ENCODE measurements around the gene MAN1A1. TPM values are rescaled to one million over a fixed set of nuclear protein-coding genes. Genes with fewer than 3 reads are reported as not detected.
A peak's percentile ranks its signal among the peaks of the same experiment; 100 is the strongest.

MAN1A1 gene
- polyA plus RNA-seq, 1 experiment, result 1.6 TPM

DNA sequence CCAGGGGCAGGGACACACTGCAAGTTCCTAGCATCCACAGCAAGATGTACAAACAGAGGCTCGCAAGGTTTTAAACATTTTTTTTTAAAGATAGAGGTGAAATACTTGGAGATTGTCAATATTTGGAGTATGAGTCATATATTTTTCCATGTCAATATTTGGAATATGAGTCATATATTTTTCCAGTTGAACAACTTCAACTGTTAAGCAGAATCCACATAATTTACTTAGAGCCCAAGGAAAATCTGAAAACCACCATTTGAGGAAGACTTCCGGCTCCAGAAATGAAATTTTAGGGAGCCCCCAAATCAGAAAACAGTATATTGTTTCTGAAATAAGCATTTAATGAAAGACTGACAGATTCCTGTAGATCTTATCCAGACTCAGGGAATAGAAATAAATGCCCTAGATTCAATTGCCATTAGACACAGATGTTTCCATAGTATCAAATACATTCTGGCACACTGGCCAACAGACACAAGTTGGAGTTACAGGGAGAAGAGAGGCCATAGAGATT, 219.5 kb downstream of the MAN1A1 start:
- TF ChIP-seq, protein P1, sequence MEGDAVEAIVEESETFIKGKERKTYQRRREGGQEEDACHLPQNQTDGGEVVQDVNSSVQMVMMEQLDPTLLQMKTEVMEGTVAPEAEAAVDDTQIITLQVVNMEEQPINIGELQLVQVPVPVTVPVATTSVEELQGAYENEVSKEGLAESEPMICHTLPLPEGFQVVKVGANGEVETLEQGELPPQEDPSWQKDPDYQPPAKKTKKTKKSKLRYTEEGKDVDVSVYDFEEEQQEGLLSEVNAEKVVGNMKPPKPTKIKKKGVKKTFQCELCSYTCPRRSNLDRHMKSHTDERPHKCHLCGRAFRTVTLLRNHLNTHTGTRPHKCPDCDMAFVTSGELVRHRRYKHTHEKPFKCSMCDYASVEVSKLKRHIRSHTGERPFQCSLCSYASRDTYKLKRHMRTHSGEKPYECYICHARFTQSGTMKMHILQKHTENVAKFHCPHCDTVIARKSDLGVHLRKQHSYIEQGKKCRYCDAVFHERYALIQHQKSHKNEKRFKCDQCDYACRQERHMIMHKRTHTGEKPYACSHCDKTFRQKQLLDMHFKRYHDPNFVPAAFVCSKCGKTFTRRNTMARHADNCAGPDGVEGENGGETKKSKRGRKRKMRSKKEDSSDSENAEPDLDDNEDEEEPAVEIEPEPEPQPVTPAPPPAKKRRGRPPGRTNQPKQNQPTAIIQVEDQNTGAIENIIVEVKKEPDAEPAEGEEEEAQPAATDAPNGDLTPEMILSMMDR (IDR thresholded peaks at IDR 0.05; ENCODE audit: insufficient read depth, low read depth, low read length), result no peak
- H3K27me3 ChIP-seq (ENCODE audit: control insufficient read depth, insufficient read depth, low read length), result no peaks in the 10 kb centered on the region
- H3K36me3 ChIP-seq (ENCODE audit: control insufficient read depth, insufficient read depth, low read length), result no peaks in the 10 kb centered on the region
- CTCF ChIA-PET, result interaction anchor here (0.6 to 2.2 kb wide), 16 partner anchors 8 to 1233 kb away, joined by 3 to 14 read pairs (median 5); partner anchors contain the start of gene MCM9
- H3K4me3 ChIP-seq (ENCODE audit: low read depth, low read length), result no peak overlapping the region
- DNase-seq (ENCODE audit: low read depth), result no peak
- POLR2A ChIA-PET, result no interaction called here

DNA sequence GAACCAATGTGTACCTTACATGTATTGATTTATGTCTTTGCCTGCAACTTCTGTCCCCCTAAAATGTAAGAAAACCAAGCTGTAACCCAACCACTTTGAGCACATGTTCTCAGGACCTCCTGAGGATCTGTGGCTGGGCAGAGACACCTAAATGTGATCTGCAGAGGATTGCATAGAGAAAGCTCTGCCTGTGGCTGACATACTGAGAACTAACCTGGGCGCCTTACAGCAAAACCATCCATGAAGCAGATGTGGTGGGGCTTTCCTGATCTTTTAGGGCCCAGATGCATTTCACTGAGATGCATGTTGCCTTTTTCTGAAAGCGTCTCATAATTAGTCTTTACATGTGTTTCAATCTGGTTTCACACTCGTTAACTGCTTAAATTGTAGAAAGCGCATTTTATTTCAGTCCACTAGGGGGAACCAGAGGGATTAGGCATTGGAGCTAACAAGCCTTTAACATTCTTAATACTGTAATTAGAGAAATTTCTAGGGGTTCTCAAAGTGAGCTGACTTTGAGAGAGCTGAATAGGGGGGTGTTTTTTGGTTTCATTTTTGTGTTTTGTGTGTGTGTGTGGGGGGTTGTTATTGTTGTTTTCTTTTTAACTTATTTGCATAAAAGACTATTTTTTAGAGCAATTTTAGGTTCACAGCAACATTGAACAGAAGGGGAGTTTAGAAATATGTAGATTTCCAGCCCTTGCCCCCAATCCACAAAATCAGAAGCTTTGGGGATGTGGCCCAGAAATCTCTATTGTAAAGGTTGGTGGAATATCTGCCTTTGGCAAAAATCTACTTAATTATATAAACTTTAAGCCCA, 220.2 kb downstream of the MAN1A1 start:
- no peaks in the 10 kb centered on the region for H3K36me3 ChIP-seq (ENCODE audit: control insufficient read depth, insufficient read depth, low read length)
- DNase-seq (ENCODE audit: low read depth), result no peak
- CTCF ChIA-PET, result interaction anchor here (0.6 to 2.2 kb wide), 24 partner anchors 8 to 1740 kb away, joined by 3 to 14 read pairs (median 4); partner anchors contain the start of gene MCM9
- TF ChIP-seq, protein P1 (IDR thresholded peaks at IDR 0.05; ENCODE audit: insufficient read depth, low read depth, low read length), result peak; percentile 82
- no peaks in the 10 kb centered on the region for H3K27me3 ChIP-seq (ENCODE audit: control insufficient read depth, insufficient read depth, low read length)
- no peak overlapping the region for H3K4me3 ChIP-seq (ENCODE audit: low read depth, low read length)
- POLR2A ChIA-PET, result no interaction called here

DNA sequence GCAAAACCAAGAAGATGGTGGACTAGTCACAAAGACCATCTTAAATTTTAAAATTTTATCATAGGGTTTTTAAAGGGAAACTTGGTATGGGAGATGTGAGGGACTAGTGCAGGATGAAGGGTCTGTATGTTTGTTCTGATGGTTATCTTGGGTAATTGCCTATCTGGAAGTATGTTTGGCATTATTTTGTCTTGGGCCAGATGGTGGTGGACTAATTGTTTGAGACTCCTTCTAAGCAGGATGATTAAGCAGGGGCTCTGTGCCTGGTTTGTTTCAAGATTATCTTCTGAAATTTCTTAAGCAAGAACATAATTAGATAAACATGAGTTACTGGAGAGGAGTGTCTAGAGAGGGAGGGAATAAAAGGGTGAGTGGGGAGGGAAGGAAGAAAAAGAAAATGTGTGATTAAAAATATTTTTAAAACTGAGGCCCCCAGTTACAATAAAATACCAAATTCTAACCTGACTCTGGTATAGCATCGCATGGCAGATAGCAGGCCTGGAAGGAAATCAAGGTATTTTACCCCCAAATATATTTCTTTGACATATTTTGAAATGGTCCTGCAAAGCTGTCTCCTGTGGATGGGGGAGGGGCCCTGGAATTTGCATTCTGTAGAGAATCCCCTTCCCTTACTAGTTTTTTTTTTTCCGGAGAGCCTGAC, 221.2 kb downstream of the MAN1A1 start:
- TF ChIP-seq, protein P1 (IDR thresholded peaks at IDR 0.05; ENCODE audit: insufficient read depth, low read depth, low read length), result no peak
- no peak for DNase-seq (ENCODE audit: low read depth)
- CTCF ChIA-PET, result interaction anchor here (0.6 to 2.2 kb wide), 14 partner anchors 9 to 1535 kb away, joined by 3 to 14 read pairs (median 5); partner anchors contain the start of gene MCM9
- Histone ChIP-seq H3K36me3 (ENCODE audit: control insufficient read depth, insufficient read depth, low read length) (no peaks in the 10 kb centered on the region), H3K27me3 (ENCODE audit: control insufficient read depth, insufficient read depth, low read length) (no peaks in the 10 kb centered on the region), H3K4me3 (ENCODE audit: low read depth, low read length) (no peak overlapping the region)
- POLR2A ChIA-PET, result no interaction called here

DNA sequence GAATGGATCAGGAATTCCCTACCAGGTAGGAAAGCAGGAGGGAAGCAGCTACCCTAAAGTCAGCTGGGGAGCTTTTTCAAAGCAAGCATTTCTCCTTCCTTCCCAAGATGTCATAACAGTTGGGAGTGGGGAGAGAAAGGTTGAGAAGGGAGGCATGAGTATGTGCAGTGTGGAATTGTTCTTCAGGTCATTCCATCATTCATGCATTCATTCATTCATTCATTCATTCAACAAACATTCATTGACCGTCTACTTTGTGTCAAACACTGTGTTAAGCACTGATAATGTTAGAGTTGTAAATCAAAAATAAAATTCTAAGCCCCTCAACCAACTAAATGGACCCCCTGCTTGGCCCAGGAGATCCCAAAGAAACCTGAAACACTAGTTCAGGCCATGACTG, 221.9 kb downstream of the MAN1A1 start:
- CTCF ChIA-PET, result interaction anchor here (0.9 to 1.1 kb wide), 2 partner anchors 8 to 14 kb away, joined by 3 read pairs; no protein-coding TSS in a partner anchor
- no peaks in the 10 kb centered on the region for H3K27me3 ChIP-seq (ENCODE audit: control insufficient read depth, insufficient read depth, low read length)
- POLR2A ChIA-PET, result no interaction called here

More for the DNA sequence above, 221.9 kb downstream of the MAN1A1 start:
- no peak for DNase-seq (ENCODE audit: low read depth)
- Histone ChIP-seq H3K36me3 (ENCODE audit: control insufficient read depth, insufficient read depth, low read length) (no peaks in the 10 kb centered on the region), H3K4me3 (ENCODE audit: low read depth, low read length) (no peak overlapping the region)
- TF ChIP-seq, protein P1 (IDR thresholded peaks at IDR 0.05; ENCODE audit: insufficient read depth, low read depth, low read length), result no peak

Small RNA genes lying within 50 kb of the gene (small RNA-seq; reads per million reads assigned to genes)
- not detected for gene AL022722.2 (ENCODE audit: insufficient read length, low read depth, low replicate concordance)
- gene RNU6-194P (ENCODE audit: insufficient read length, low read depth, low replicate concordance), result not detected

Measured in BJ (cell line).